H54 (cell line): ENCODE data around the gene CBR3.

ENCODE experiments used
- DNase-seq: peaks from one replicate; pipeline ENCODE4 v3.0.0; 2011; ENCODE audit warnings: low spot score, mixed read lengths; ENCODE audit not compliant: insufficient read length
- FAIRE-seq: peaks from 3 replicates; lab custom pipeline; 2011; peaks lifted over from hg19 to GRCh38; lab: Jason Lieb, UNC
- POLR2A ChIP-seq: IDR thresholded peaks from 2 replicates; pipeline ENCODE4 v1.6.1; 2011; ENCODE audit warnings: low read depth, mild to moderate bottlenecking, low read length

Gene CBR3

DNA sequence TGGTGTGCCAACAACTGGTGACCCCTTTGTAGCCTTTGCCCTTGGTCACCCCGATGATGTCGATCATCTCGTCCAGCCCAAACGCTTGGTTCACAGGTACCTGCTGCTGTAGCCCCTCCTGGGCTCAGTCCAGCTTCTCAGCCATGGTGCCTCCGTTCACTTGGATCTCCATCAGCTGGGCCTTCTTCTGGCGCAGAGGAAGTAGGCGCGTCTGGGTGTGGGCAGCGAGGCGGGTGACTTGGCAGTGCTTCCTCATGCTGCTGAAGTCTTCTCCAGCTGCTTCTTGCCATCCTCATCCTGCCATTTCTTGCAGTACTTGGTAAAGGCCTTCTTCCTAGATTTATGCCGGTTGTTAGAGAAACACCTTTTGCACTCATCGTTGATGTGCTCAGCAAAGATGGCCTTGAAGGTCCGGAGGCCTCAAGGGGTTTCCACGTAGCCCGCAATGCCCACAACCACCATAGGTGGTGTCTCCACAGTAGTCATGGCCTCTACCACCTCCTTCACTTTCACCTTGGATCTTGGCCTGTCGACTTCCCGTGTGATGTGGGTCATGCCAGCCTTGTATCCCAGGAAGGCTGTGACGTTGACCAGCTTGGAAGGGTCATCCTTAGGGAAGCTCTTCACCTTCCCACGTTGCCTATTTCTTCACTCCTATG is 34.7 kb downstream of the CBR3 start:
- FAIRE-seq, result no peak
- DNase-seq, result no peak
- TF ChIP-seq POLR2A, result no peak

DNA sequence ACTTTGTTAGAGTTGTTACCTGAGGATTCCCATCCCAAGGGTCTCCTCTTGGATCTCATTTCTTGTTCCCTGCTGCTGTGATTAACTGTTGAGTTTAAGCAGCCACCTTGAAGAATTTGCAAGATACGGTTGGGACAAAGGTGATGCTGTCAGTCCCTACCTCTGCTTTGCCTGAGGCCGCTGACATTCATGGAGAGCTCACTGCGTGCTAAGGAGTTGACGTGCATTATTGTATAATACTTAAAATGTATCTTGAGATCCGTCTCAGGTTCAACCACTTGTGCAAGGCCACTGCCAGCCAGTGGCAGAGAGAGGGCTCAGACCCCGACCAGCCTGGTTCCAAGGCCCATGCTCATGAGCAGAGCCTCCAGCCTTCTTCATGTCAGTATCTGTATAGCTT is 35.9 kb downstream of the CBR3 start:
- TF ChIP-seq POLR2A, result no peak
- DNase-seq (no peak), FAIRE-seq (no peak)

DNA sequence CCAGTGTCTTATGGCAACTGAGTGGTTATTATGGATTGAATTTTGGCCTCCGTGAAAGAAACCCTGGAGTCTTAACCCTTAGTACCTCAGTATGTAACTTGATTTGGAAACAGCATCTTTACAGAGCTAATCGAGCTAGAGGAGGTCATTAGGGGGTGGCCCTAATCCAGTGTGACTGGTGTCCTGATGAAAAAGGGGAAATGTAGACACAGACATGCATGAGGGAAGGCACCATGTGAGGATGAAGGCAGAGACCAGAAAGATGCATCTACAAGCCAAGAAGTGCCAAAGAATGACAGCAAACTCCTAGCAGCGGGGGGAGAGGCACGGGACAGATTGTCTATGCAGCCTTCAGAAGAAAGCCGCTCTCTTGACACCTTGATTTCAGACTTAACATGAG is 36.5 kb downstream of the CBR3 start:
- TF ChIP-seq POLR2A, result no peak
- FAIRE-seq, result no peak
- DNase-seq, result no peak

DNA sequence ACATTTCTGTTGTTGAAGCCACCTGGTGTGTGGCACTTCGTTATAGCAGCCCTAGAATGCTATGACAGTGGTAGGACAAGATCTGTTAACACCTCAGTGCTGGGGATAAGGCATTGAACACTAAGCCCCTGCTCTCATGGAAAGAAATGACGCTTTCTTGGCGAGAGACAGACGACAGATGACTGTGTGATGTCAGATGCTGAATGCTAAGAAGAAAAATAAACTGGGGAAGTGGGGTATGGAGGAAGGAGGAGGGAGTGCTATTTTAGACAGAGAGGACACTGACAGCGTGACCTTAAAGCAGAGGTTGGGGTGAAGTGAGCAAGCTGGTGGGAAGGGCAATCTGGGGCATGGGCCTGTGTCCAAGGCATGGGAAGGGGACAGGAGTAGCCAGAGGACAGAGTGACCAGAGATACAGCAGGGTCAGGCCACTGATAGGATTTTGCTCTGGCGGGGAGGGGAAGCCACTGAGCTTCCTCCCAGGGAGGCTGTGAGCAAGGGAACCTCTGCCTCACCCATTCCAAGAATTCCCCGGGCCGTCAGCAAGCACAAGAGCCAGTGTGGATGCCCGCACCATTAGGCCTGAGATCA is 37.0 kb downstream of the CBR3 start:
- FAIRE-seq, result no peak
- TF ChIP-seq POLR2A, result no peak
- no peak for DNase-seq

DNA sequence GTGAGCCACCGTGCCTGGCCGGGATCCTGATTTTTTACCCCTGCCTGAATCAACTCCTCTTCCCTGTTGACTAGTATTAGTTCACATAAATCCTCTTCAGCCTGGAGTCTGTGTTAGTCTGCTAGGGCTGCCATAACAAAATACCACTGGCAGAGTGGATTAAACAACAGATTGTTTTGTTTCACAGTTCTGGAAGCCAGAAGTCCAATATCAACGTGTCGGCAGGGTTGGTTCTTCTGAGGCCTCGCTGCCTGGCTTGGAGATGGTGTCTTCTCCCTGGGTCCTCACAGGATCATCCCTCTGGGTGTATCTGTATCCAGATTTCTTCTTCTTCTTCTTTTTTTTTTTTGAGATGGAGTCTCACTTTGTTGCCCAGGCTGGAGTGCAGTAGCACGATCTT is 39.9 kb downstream of the CBR3 start:
- DNase-seq (no peak), FAIRE-seq (no peak)
- no peak for TF ChIP-seq POLR2A

DNA sequence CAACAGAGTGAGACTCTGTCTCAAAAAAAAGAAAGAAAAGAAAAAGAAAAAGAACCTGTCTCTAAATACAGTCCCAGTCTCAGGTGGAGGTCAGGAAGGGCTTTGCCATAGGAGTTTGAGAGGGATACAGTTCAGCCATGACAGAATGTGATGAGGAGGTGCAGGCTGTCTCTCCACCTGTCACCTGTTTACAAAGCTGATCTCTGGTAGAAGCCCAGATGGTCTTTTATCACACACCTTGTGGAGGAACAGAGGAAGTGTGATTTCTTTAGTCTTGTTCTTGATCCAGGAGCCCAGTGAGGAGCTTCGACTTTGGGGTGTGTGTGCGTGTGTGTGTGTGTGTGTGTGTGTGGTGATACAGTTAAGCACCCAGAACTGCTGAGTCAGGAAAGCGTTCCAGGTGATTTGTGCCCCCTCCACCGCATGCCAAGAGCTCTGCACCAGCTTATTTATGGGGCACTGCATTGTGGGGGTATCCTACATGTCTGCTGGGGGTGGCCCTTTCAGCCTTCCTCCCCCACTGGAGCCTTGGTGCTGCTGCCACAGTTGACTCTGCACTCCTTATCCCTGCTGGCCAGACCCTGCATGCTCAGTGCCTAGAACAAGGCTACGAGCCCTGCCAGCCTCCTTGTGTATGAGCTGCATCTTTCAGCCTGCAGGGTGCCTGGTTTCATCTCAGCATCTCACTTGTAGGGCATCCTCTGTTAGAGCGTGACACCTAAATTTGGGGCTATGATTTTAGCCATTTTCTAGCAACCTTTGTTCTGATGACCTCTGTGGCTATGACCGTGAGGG is 41.1 kb downstream of the CBR3 start:
- no peak for DNase-seq
- FAIRE-seq, result no peak
- TF ChIP-seq POLR2A, result no peak

DNA sequence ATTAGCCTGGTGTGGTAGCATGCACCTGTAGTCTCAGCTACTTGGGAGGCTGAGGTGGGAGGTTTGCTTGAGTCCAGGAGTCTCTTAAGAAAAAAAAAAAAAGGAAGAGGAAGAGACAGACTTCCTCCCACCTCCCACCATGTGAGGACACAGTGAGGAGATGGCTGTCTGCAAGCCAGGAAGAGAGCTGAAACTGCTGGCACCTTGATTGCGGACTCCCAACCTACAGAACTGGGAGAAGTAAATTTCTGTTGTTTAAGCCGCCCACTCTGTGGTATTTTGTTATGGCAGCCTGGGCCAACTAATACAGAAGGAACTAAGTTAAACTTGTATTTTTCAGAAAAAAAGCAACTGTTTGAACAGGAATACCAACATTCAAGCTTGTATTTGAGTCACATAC is 43.5 kb downstream of the CBR3 start:
- no peak for TF ChIP-seq POLR2A
- FAIRE-seq (no peak), DNase-seq (no peak)

DNA sequence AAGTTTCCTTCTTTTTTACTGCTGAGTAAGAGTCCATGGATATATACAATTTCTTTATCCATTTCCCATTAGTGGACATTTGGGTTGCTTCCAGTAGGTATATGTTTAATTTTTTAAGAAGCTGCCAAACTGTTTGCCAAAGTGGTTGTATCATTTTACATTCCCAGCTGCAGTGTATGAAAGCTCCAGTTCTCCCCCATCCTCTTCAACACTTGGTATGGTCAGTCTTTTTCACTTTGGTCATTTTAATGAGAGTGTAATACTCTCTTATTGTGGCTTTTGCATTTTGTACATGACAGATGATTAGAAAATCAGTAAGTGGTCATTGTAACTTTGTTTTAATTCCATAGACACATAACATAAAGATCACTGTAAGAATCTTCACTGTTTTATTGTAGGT is 44.3 kb downstream of the CBR3 start:
- FAIRE-seq (no peak), DNase-seq (no peak)
- TF ChIP-seq POLR2A, result no peak

DNA sequence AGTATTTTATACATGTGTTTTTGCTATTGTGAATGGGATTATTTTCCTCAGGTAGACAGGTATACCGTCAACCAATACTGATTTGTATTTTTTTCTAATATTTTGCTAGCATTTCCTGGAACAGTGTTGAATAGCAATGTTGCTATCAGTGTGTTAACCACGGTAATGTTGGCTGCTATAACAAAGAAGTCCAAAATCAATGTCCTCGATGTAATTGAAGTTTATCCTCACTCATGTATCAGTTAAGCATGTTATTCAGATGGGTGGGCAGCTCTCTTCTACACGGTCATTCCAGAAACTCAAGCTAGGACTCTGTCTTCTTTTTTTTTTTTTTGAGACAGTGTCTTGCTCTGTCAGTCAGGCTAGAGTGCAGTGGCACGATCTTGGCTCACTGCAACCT is 46.1 kb downstream of the CBR3 start:
- FAIRE-seq, result no peak
- no peak for TF ChIP-seq POLR2A
- DNase-seq, result no peak

DNA sequence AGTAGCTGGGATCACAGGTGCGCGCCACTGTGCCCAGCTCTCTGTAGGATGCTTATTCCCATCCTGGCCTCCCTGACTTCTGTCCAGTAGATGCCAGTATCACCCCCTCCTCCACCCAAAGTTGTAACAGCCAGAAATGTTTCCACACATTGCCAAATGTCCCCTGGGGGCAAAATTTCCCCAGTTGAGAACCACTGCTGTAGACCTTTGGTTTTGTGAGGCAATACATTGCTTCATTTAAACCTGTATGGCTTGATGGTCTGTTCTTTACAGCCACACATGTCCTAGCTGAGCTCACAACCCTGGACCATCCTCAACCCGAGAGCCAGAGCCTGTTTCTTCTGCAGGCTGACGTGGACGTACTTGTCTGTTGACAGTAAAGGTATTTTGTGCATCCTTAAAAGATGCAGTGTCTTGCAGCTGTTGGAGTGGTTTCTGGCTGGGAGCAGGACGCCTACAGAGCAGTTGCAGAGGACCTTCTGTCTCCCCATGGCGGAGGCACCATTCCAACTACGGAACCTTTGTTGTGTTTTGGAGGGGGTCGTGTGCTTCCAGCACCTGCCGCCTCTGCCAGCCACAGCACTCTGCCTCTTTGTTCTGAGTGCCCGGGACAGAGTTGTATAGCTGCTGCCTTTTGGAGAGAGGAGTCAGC is 48.4 kb downstream of the CBR3 start:
- FAIRE-seq, result no peak
- DNase-seq, result no peak
- TF ChIP-seq POLR2A, result no peak

DNA sequence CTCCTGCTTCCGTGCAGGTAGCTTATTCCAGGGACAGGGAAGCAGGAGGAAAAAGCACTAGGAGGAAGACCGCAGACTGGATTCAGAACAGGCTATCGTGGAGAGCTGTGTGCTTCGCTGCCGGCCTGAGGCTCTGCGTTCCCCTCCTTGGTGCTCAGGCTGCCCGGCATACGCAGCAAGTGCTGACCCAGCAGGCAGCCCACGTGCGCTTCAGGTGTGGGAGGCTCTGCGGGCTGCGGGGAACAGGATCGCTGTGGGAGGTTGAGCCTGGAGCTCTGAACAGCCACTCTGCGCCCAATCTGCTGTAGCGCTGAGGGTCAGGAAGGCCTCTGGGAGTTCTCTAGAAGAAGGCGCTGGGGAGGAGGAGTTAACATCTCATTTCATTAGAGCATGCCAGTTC is 49.7 kb downstream of the CBR3 start:
- DNase-seq (no peak), FAIRE-seq (no peak)
- TF ChIP-seq POLR2A, result no peak

DNA sequence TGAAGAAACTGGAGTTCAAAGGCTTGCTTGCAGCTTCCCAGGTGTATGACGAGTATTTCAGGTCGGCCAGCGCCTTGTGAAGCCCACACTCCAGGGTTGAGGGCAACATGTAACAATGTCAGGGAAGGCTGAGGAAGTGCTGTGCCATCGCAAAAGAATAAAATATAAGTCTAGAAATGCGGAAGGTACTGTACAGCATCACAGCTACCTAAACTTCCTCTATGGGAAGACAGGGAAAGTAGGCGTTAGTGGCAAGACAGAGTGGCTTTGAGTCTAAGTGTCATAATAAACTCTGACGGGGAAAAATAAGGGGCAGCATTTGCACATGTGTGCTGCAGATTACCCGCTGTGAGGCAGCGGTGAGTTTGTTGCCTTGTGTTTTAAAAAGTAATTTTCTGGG is 50.6 kb downstream of the CBR3 start:
- FAIRE-seq (no peak), DNase-seq (no peak)
- TF ChIP-seq POLR2A, result no peak

DNA sequence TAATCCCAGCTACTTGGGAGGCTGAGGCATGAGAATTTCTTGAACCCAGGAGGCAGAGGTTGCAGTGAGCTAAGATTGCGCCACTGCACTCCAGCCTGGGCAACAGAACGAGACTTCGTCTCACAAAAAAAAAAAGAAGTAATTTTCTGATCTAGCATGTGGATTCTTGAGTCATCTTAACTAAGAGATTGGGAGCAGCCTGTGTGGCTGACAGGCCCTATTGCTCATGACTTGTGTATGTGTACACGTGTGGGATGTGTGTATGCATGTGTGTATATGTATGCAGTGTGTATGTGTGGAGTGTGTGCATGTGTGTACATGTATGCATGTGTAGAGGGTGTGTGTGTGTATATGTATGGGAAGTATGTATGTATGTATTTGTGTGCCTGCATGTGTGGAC is 51.2 kb downstream of the CBR3 start:
- DNase-seq, result no peak

DNA sequence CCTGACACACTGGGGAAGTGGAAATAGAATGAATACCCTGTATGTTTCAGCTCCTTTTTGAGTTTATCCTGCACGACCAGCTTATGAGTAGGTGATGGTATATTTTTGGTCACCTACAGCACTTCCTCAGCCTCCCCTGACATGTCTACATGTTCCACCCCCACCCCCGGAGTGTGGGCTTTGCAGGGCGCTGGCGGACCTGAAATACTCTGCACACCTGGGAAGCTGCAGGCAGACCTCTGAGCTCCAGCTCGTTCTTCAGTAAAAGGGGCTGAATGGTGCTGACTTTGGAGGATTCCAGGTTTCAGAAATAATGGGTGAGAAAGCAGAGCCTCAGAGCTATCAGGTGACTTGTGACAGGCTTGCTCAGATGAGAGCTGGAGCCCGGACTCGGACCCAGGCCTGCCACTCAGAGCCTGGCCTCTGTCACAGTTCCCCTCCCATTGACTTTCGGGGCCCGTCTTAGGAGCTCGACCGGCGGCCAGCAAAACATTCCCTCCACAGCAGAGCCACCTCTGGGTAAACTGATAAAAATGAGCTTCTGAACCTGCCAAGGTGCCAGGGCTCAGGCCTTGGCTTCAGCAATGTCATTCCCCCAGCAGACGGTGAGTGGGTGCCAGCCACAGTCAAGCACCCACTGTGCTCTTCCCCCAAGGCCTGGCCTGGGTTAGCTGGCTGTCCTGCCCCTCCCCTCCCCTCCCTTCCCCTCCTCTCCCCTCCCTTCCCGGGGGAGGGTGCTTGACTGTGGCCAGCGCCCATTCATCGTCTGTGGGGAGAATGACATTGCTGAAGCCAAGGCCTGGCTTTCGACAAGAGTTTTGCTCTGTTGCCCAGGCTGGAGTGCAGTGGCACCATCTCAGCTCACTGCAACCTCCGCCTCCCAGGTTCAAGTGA is 51.9 kb downstream of the CBR3 start:
- no peak for FAIRE-seq
- DNase-seq, result no peak

More for the DNA sequence above, 51.2 kb downstream of the CBR3 start:
- no peak for TF ChIP-seq POLR2A
- no peak for FAIRE-seq

More for the DNA sequence above, 51.9 kb downstream of the CBR3 start:
- TF ChIP-seq POLR2A, result no peak
